SK-N-MC (cell line): ENCODE measurements around the gene POLR1G.

Source experiments
- DNase-seq: peaks from one replicate; pipeline ENCODE4 v3.0.0-alpha.2; 2011; ENCODE audit warnings: low read depth, low spot score
- H3K27ac ChIP-seq: fragments of 200-600 bp; sonication (generic); 2 replicates; pipeline ENCODE4 v1.5.1; 2016; ENCODE audit warnings: mixed run types
- H3K36me3 ChIP-seq: fragments of 200-600 bp; sonication (generic); 2 replicates; pipeline ENCODE4 v1.6.1; 2017; ENCODE audit warnings: antibody characterized with exemption, low read length, mixed read lengths; ENCODE audit not compliant: insufficient read depth
- H3K4me3 ChIP-seq: fragments of 200-600 bp; sonication (generic); 2 replicates; pipeline ENCODE4 v1.5.1; 2016
- H3K9ac ChIP-seq: fragments of 200-600 bp; sonication (generic); 2 replicates; pipeline ENCODE4 v1.8.0; 2017; ENCODE audit warnings: mixed run types, mixed read lengths; ENCODE audit not compliant: insufficient read length
- H3K9me3 ChIP-seq: fragments of 200-600 bp; sonication (generic); 2 replicates; pipeline ENCODE4 v1.6.1; 2017; ENCODE audit warnings: low read depth, mild to moderate bottlenecking, antibody characterized with exemption, low read length, moderate library complexity, mixed read lengths
- EZH2 ChIP-seq: fragments of 200-600 bp; sonication (generic); IDR thresholded peaks from one replicate; pipeline ENCODE4 v1.6.1; 2017; ENCODE audit warnings: antibody characterized with exemption
- FOXP2 ChIP-seq: optimal IDR thresholded peaks from 2 replicates; pipeline ENCODE3; 2011; ENCODE audit warnings: mild to moderate bottlenecking, moderate library complexity; ENCODE audit not compliant: insufficient read depth; ENCODE audit errors: extremely low read length, control extremely low read depth
- POLR2AphosphoS5 ChIP-seq: IDR thresholded peaks from 2 replicates; pipeline ENCODE4 v1.6.1; 2012; ENCODE audit warnings: mild to moderate bottlenecking, low read depth, low read length, borderline replicate concordance

The POLR1G gene

GRCh38 chr19:45444318-45445041 is 38.0 kb downstream of the POLR1G start:
- TF ChIP-seq EZH2 (no peak), FOXP2 (no peak), POLR2AphosphoS5 (no peak)
- no peak overlapping the region for H3K4me3 ChIP-seq
- no peak overlapping the region for H3K9ac ChIP-seq
- no peaks in the 10 kb centered on the region for H3K36me3 ChIP-seq
- no peak overlapping the region for H3K27ac ChIP-seq
- no peak for DNase-seq
- no peaks in the 10 kb centered on the region for H3K9me3 ChIP-seq

GRCh38 chr19:45445139-45445538 is 38.7 kb downstream of the POLR1G start:
- H3K4me3 ChIP-seq, result no peak overlapping the region
- no peak for DNase-seq
- no peaks in the 10 kb centered on the region for H3K9me3 ChIP-seq
- TF ChIP-seq POLR2AphosphoS5, result no peak
- no peak for TF ChIP-seq FOXP2
- TF ChIP-seq EZH2, result no peak
- no peak overlapping the region for H3K9ac ChIP-seq
- H3K36me3 ChIP-seq, result no peaks in the 10 kb centered on the region
- H3K27ac ChIP-seq, result no peak overlapping the region

- Histone ChIP-seq H3K9me3 (no peaks in the 10 kb centered on the region), H3K36me3 (no peaks in the 10 kb centered on the region), H3K9ac (no peak overlapping the region), H3K4me3 (no peak overlapping the region), H3K27ac (no peak overlapping the region)
- no peak for DNase-seq
- TF ChIP-seq FOXP2 (no peak), POLR2AphosphoS5 (no peak)
Observed at GRCh38 chr19:45446295-45446694, 39.9 kb downstream of the POLR1G start.

GRCh38 chr19:45446944-45447343 is 40.5 kb downstream of the POLR1G start:
- no peak overlapping the region for H3K27ac ChIP-seq
- TF ChIP-seq EZH2 (no peak), FOXP2 (no peak), POLR2AphosphoS5 (no peak)
- no peak overlapping the region for H3K9ac ChIP-seq
- H3K4me3 ChIP-seq, result no peak overlapping the region
- no peaks in the 10 kb centered on the region for H3K36me3 ChIP-seq
- no peaks in the 10 kb centered on the region for H3K9me3 ChIP-seq
- DNase-seq, result no peak

GRCh38 chr19:45448425-45448756 is 41.9 kb downstream of the POLR1G start:
- Histone ChIP-seq H3K4me3 (no peak overlapping the region), H3K9ac (no peak overlapping the region), H3K27ac (no peak overlapping the region), H3K36me3 (no peaks in the 10 kb centered on the region), H3K9me3 (no peaks in the 10 kb centered on the region)
- TF ChIP-seq FOXP2, result no peak
- no peak for TF ChIP-seq POLR2AphosphoS5
- TF ChIP-seq EZH2, result no peak
- DNase-seq, result no peak

- no peaks in the 10 kb centered on the region for H3K9me3 ChIP-seq
- no peak overlapping the region for H3K9ac ChIP-seq
- no peak overlapping the region for H3K27ac ChIP-seq
- TF ChIP-seq EZH2 (no peak), POLR2AphosphoS5 (no peak), FOXP2 (no peak)
- no peaks in the 10 kb centered on the region for H3K36me3 ChIP-seq
- no peak for DNase-seq
- no peak overlapping the region for H3K4me3 ChIP-seq
Observed at GRCh38 chr19:45448887-45449299, 42.4 kb downstream of the POLR1G start.

GRCh38 chr19:45450012-45450333 is 43.5 kb downstream of the POLR1G start:
- no peak for DNase-seq
- Histone ChIP-seq H3K9ac (no peak overlapping the region), H3K36me3 (no peaks in the 10 kb centered on the region), H3K9me3 (no peaks in the 10 kb centered on the region), H3K4me3 (peak overlapping the region; percentile 84), H3K27ac (no peak overlapping the region)
- TF ChIP-seq POLR2AphosphoS5 (no peak), FOXP2 (no peak), EZH2 (no peak)

- peak overlapping the region; percentile 84 for H3K4me3 ChIP-seq
- H3K9ac ChIP-seq, result no peak overlapping the region
- no peak for DNase-seq
- no peak overlapping the region for H3K27ac ChIP-seq
- TF ChIP-seq FOXP2, result no peak
- H3K9me3 ChIP-seq, result no peaks in the 10 kb centered on the region
- no peaks in the 10 kb centered on the region for H3K36me3 ChIP-seq
Observed at GRCh38 chr19:45451131-45451849, 44.8 kb downstream of the POLR1G start.

- Histone ChIP-seq H3K36me3 (no peaks in the 10 kb centered on the region), H3K9ac (no peak overlapping the region), H3K4me3 (no peak overlapping the region), H3K9me3 (no peaks in the 10 kb centered on the region), H3K27ac (no peak overlapping the region)
- DNase-seq, result no peak
- TF ChIP-seq POLR2AphosphoS5 (no peak), FOXP2 (no peak)
Observed at GRCh38 chr19:45451850-45452387, 45.5 kb downstream of the POLR1G start.
